Measurements from ENCODE around the gene TRRAP.

Gene TRRAP

DNA sequence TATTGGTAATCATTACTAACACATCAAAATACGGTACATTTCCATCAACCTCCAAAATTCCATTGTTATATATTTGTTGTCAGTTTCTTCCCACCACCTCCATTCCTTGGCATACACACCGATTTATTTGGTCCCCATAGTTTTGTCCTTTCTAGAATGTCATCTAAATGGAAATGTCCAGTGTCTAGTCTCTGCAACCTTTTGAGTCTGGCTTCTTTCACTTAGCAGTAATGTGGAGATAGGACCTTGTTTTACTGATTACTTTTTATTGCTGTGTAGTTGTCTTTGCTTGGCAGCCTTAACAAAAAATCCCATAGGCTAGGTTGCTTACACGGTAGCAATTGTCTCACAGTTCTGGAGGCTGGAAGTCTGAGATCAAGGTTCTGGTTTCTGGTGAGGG, 22.5 kb downstream of the TRRAP start:
- H3K4me1 ChIP-seq (ENCODE audit: control insufficient read depth, insufficient read depth, low read length): no peaks in the 10 kb centered on the region
- peaks cover 60 to 70% of the 10 kb centered on the region in 2 donors for H3K36me3 ChIP-seq (ENCODE audit: control insufficient read depth in 2 of 2, insufficient read depth in 2 of 2, low read length in 2 of 2)
- no peak overlapping the region for H3K9ac ChIP-seq (ENCODE audit: low read length in 2 of 2)
- H3K27me3 ChIP-seq (ENCODE audit: control insufficient read depth in 1 of 2, insufficient read depth in 2 of 2, low read length in 2 of 2): no peaks in the 10 kb centered on the region
- no peak overlapping the region for H3K27ac ChIP-seq (ENCODE audit: low read length)
- H3K9me3 ChIP-seq (ENCODE audit: control insufficient read depth in 2 of 2, low read length in 2 of 2): no peaks in the 10 kb centered on the region
- no peak overlapping the region for H3K4me3 ChIP-seq (ENCODE audit: low read length in 2 of 2)

DNA sequence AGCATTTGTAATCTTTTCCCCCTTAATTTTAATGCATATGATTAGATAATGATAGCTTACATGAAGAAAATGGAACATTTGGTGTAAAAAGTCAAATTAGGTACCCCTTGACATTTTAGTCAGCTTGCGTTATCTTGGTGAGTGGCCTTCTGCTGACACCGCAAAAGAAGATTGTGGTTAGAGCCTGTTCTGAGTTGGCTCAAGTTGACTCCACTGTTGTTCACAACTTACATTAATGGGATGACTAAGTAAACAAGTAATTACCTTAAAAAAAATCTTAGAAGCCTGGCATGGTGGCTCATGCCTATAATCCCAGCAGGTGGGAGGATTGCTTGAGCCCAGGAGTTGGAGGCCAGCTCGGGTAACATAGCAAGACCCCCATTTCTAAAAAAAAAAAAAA, 24.2 kb downstream of the TRRAP start:
- H3K9me3 ChIP-seq (ENCODE audit: control insufficient read depth in 2 of 2, low read length in 2 of 2): no peaks in the 10 kb centered on the region
- peaks cover 56 to 69% of the 10 kb centered on the region in 2 donors for H3K36me3 ChIP-seq (ENCODE audit: control insufficient read depth in 2 of 2, insufficient read depth in 2 of 2, low read length in 2 of 2)
- H3K9ac ChIP-seq (ENCODE audit: low read length in 2 of 2): no peak overlapping the region
- H3K27me3 ChIP-seq (ENCODE audit: control insufficient read depth in 1 of 2, insufficient read depth in 2 of 2, low read length in 2 of 2): no peaks in the 10 kb centered on the region
- H3K4me3 ChIP-seq (ENCODE audit: low read length in 2 of 2): no peak overlapping the region
- H3K4me1 ChIP-seq (ENCODE audit: control insufficient read depth, insufficient read depth, low read length): no peaks in the 10 kb centered on the region
- H3K27ac ChIP-seq (ENCODE audit: low read length): no peak overlapping the region

DNA sequence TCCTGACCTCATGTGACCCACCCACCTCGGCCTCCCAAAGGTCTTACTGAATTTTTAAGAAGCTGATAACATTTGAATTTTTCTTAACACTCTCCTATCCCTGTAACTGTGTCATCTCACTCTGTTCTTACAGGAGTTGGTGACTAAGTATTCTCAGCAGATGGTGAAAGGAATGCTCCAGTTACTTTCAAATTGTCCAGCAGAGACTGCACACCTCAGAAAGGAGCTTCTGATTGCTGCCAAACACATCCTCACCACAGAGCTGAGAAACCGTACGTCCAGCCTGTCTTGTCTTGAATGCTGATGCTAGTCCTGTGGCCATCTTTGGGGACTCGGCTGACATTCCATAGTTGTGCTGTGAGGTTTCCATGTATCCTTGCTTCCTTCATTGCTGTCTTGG, 24.9 kb downstream of the TRRAP start:
- no peak overlapping the region for H3K4me3 ChIP-seq (ENCODE audit: low read length in 2 of 2)
- H3K27ac ChIP-seq (ENCODE audit: low read length): no peak overlapping the region
- H3K36me3 ChIP-seq (ENCODE audit: control insufficient read depth in 2 of 2, insufficient read depth in 2 of 2, low read length in 2 of 2): peaks cover 50 to 68% of the 10 kb centered on the region in 2 donors
- H3K9ac ChIP-seq (ENCODE audit: low read length in 2 of 2): no peak overlapping the region
- H3K9me3 ChIP-seq (ENCODE audit: control insufficient read depth in 2 of 2, low read length in 2 of 2): no peaks in the 10 kb centered on the region
- no peaks in the 10 kb centered on the region for H3K4me1 ChIP-seq (ENCODE audit: control insufficient read depth, insufficient read depth, low read length)
- no peaks in the 10 kb centered on the region for H3K27me3 ChIP-seq (ENCODE audit: control insufficient read depth in 1 of 2, insufficient read depth in 2 of 2, low read length in 2 of 2)

GRCh38 chr7:98907570-98907969, 29.2 kb downstream of the TRRAP start:
- no peak overlapping the region for H3K9ac ChIP-seq (ENCODE audit: low read length in 2 of 2)
- H3K27ac ChIP-seq (ENCODE audit: low read length): no peak overlapping the region
- H3K4me3 ChIP-seq (ENCODE audit: low read length in 2 of 2): no peak overlapping the region
- H3K4me1 ChIP-seq (ENCODE audit: control insufficient read depth, insufficient read depth, low read length): no peaks in the 10 kb centered on the region
- no peaks in the 10 kb centered on the region for H3K27me3 ChIP-seq (ENCODE audit: control insufficient read depth in 1 of 2, insufficient read depth in 2 of 2, low read length in 2 of 2)
- H3K36me3 ChIP-seq (ENCODE audit: control insufficient read depth in 2 of 2, insufficient read depth in 2 of 2, low read length in 2 of 2): peaks cover 57 to 68% of the 10 kb centered on the region in 2 donors
- no peaks in the 10 kb centered on the region for H3K9me3 ChIP-seq (ENCODE audit: control insufficient read depth in 2 of 2, low read length in 2 of 2)

DNA sequence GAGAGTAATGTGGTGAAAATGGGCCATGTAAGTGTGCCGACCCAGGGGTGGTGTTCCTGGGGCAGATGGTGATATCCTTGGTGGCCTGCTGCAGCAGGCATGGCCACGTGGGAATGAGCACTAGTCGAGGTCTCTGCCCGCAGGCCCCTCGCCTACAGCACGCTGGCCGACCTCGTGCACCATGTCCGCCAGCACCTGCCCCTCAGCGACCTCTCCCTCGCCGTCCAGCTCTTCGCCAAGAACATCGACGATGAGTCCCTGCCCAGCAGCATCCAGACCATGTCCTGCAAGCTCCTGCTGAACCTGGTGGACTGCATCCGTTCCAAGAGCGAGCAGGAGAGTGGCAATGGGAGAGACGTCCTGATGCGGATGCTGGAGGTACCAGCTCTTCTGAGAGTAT, 30.3 kb downstream of the TRRAP start:
- Histone ChIP-seq H3K27ac (ENCODE audit: low read length) (no peak overlapping the region), H3K27me3 (ENCODE audit: control insufficient read depth in 1 of 2, insufficient read depth in 2 of 2, low read length in 2 of 2) (no peaks in the 10 kb centered on the region), H3K9me3 (ENCODE audit: control insufficient read depth in 2 of 2, low read length in 2 of 2) (no peaks in the 10 kb centered on the region), H3K36me3 (ENCODE audit: control insufficient read depth in 2 of 2, insufficient read depth in 2 of 2, low read length in 2 of 2) (peaks cover 62 to 70% of the 10 kb centered on the region in 2 donors), H3K9ac (ENCODE audit: low read length in 2 of 2) (no peak overlapping the region), H3K4me3 (ENCODE audit: low read length in 2 of 2) (no peak overlapping the region), H3K4me1 (ENCODE audit: control insufficient read depth, insufficient read depth, low read length) (no peaks in the 10 kb centered on the region)

DNA sequence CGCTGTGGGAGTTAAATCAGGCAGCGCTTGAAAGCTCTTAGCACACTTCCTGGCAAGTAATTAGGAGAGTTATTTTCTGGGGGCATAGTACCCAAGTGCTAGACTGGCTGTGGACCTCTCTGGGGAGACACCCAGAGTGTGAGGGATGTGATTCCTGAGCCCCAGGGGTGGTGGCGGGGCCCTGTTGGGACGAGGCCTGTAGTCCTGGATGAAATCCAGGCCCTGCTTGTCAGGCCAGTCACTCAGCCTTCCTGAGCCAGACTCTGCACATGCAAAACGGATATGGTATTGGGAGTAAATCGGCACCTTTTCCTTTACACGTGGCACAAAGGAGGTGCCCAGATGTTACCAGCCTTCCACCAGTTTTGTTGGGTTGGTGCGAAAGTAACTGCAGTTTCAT, 31.2 kb downstream of the TRRAP start:
- Histone ChIP-seq H3K9ac (ENCODE audit: low read length in 2 of 2) (no peak overlapping the region), H3K27ac (ENCODE audit: low read length) (no peak overlapping the region), H3K9me3 (ENCODE audit: control insufficient read depth in 2 of 2, low read length in 2 of 2) (no peaks in the 10 kb centered on the region), H3K4me1 (ENCODE audit: control insufficient read depth, insufficient read depth, low read length) (no peaks in the 10 kb centered on the region), H3K36me3 (ENCODE audit: control insufficient read depth in 2 of 2, insufficient read depth in 2 of 2, low read length in 2 of 2) (peaks cover 62 to 64% of the 10 kb centered on the region in 2 donors), H3K27me3 (ENCODE audit: control insufficient read depth in 1 of 2, insufficient read depth in 2 of 2, low read length in 2 of 2) (no peaks in the 10 kb centered on the region), H3K4me3 (ENCODE audit: low read length in 2 of 2) (no peak overlapping the region)

GRCh38 chr7:98910427-98910826, 32.1 kb downstream of the TRRAP start:
- no peaks in the 10 kb centered on the region for H3K4me1 ChIP-seq (ENCODE audit: control insufficient read depth, insufficient read depth, low read length)
- H3K36me3 ChIP-seq (ENCODE audit: control insufficient read depth in 2 of 2, insufficient read depth in 2 of 2, low read length in 2 of 2): peaks cover 56% of the 10 kb centered on the region in 2 donors
- no peak overlapping the region for H3K9ac ChIP-seq (ENCODE audit: low read length in 2 of 2)
- no peak overlapping the region for H3K27ac ChIP-seq (ENCODE audit: low read length)
- H3K4me3 ChIP-seq (ENCODE audit: low read length in 2 of 2): no peak overlapping the region
- H3K9me3 ChIP-seq (ENCODE audit: control insufficient read depth in 2 of 2, low read length in 2 of 2): no peaks in the 10 kb centered on the region
- H3K27me3 ChIP-seq (ENCODE audit: control insufficient read depth in 1 of 2, insufficient read depth in 2 of 2, low read length in 2 of 2): no peaks in the 10 kb centered on the region

- H3K27ac ChIP-seq (ENCODE audit: low read length): no peak overlapping the region
- peaks cover 61% of the 10 kb centered on the region in 2 donors for H3K36me3 ChIP-seq (ENCODE audit: control insufficient read depth in 2 of 2, insufficient read depth in 2 of 2, low read length in 2 of 2)
Measured at GRCh38 chr7:98911916-98912315, 33.6 kb downstream of the TRRAP start.

GRCh38 chr7:98913026-98913425, 34.7 kb downstream of the TRRAP start:
- no peak overlapping the region for H3K4me3 ChIP-seq (ENCODE audit: low read length in 2 of 2)
- no peaks in the 10 kb centered on the region for H3K9me3 ChIP-seq (ENCODE audit: control insufficient read depth in 2 of 2, low read length in 2 of 2)
- H3K9ac ChIP-seq (ENCODE audit: low read length in 2 of 2): no peak overlapping the region
- H3K27me3 ChIP-seq (ENCODE audit: control insufficient read depth in 1 of 2, insufficient read depth in 2 of 2, low read length in 2 of 2): no peaks in the 10 kb centered on the region
- H3K4me1 ChIP-seq (ENCODE audit: control insufficient read depth, insufficient read depth, low read length): no peaks in the 10 kb centered on the region
- no peak overlapping the region for H3K27ac ChIP-seq (ENCODE audit: low read length)
- H3K36me3 ChIP-seq (ENCODE audit: control insufficient read depth in 2 of 2, insufficient read depth in 2 of 2, low read length in 2 of 2): peaks cover 62 to 68% of the 10 kb centered on the region in 2 donors

More at GRCh38 chr7:98911916-98912315, 33.6 kb downstream of the TRRAP start:
- no peaks in the 10 kb centered on the region for H3K27me3 ChIP-seq (ENCODE audit: control insufficient read depth in 1 of 2, insufficient read depth in 2 of 2, low read length in 2 of 2)
- H3K4me3 ChIP-seq (ENCODE audit: low read length in 2 of 2): no peak overlapping the region
- no peaks in the 10 kb centered on the region for H3K4me1 ChIP-seq (ENCODE audit: control insufficient read depth, insufficient read depth, low read length)
- no peak overlapping the region for H3K9ac ChIP-seq (ENCODE audit: low read length in 2 of 2)
- no peaks in the 10 kb centered on the region for H3K9me3 ChIP-seq (ENCODE audit: control insufficient read depth in 2 of 2, low read length in 2 of 2)

- Histone ChIP-seq H3K27ac (ENCODE audit: low read length) (no peak overlapping the region), H3K4me3 (ENCODE audit: low read length in 2 of 2) (no peak overlapping the region), H3K27me3 (ENCODE audit: control insufficient read depth in 1 of 2, insufficient read depth in 2 of 2, low read length in 2 of 2) (no peaks in the 10 kb centered on the region), H3K36me3 (ENCODE audit: control insufficient read depth in 2 of 2, insufficient read depth in 2 of 2, low read length in 2 of 2) (peaks cover 58 to 65% of the 10 kb centered on the region in 2 donors), H3K4me1 (ENCODE audit: control insufficient read depth, insufficient read depth, low read length) (no peaks in the 10 kb centered on the region), H3K9ac (ENCODE audit: low read length in 2 of 2) (no peak overlapping the region), H3K9me3 (ENCODE audit: control insufficient read depth in 2 of 2, low read length in 2 of 2) (no peaks in the 10 kb centered on the region)
Measured at GRCh38 chr7:98913612-98914011, 35.3 kb downstream of the TRRAP start.

GRCh38 chr7:98917331-98917730, 39.0 kb downstream of the TRRAP start:
- Histone ChIP-seq H3K4me3 (ENCODE audit: low read length in 2 of 2) (no peak overlapping the region), H3K27me3 (ENCODE audit: control insufficient read depth in 1 of 2, insufficient read depth in 2 of 2, low read length in 2 of 2) (no peaks in the 10 kb centered on the region), H3K9me3 (ENCODE audit: control insufficient read depth in 2 of 2, low read length in 2 of 2) (no peaks in the 10 kb centered on the region), H3K4me1 (ENCODE audit: control insufficient read depth, insufficient read depth, low read length) (no peaks in the 10 kb centered on the region), H3K36me3 (ENCODE audit: control insufficient read depth in 2 of 2, insufficient read depth in 2 of 2, low read length in 2 of 2) (peaks cover 50 to 52% of the 10 kb centered on the region in 2 donors), H3K27ac (ENCODE audit: low read length) (no peak overlapping the region), H3K9ac (ENCODE audit: low read length in 2 of 2) (no peak overlapping the region)

All from stomach smooth muscle (tissue), 2 donors.